Urinary bladder (tissue), 4 donors: ENCODE data around the gene GKN1. TPM values are rescaled to one million over a fixed set of nuclear protein-coding genes. Genes with fewer than 3 reads are reported as not detected.

Experiments
- DNase-seq: peaks from one replicate; pipeline ENCODE4 v3.0.0-alpha.2; 2015; ENCODE audit errors: extremely low spot score
- H3K27ac ChIP-seq: one replicate; pipeline ENCODE4 v1.5.1; 2013; ENCODE audit warnings: low read depth, mild to moderate bottlenecking, moderate library complexity
- H3K36me3 ChIP-seq: one replicate; pipeline ENCODE4 v1.6.1; 2013; ENCODE audit warnings: mild to moderate bottlenecking, moderate library complexity; ENCODE audit not compliant: insufficient read depth
- H3K4me1 ChIP-seq: one replicate; pipeline ENCODE4 v1.6.1; 2013; ENCODE audit warnings: mild to moderate bottlenecking, moderate library complexity; ENCODE audit not compliant: insufficient read depth
- H3K4me3 ChIP-seq: one replicate; pipeline ENCODE4 v1.5.1; 2013; ENCODE audit warnings: low read depth, low read length
- WGBS: extraction: QIAGEN DNeasy Blood & Tissue Kit; methylation state at CpG from one replicate; pipeline ENCODE4 v1.1.7; 2013; 5-methylcytosine and 5-hydroxymethylcytosine counted together
- polyA plus RNA-seq: library from polyadenylated mRNA; stranded (reverse); fragments of 200-250 nt; gene quantifications from one replicate; pipeline ENCODE4 v1.2.3, GENCODE V29; 2013
- total RNA-seq: library from RNA; depleted of rRNA; stranded (reverse); fragments of >200 nt; gene quantifications from one replicate; pipeline ENCODE4 v1.2.3, GENCODE V29; 2014
- donor health status: healthy with polysubstance abuse.
- donor health status: healthy.

Gene GKN1
- total and polyA plus RNA-seq, 2 donors: 0.47 TPM; not detected in 1

GRCh38 chr2:68971591-68972231 lies 2.7 kb upstream of the GKN1 start:
- no peaks in the 10 kb centered on the region for H3K36me3 ChIP-seq
- 49% methylated on average over 5 of the region's 5 CpGs for WGBS
- no peak overlapping the region for H3K27ac ChIP-seq
- no peak for DNase-seq
- no peak overlapping the region for H3K4me3 ChIP-seq
- no peaks in the 10 kb centered on the region for H3K4me1 ChIP-seq

DNA sequence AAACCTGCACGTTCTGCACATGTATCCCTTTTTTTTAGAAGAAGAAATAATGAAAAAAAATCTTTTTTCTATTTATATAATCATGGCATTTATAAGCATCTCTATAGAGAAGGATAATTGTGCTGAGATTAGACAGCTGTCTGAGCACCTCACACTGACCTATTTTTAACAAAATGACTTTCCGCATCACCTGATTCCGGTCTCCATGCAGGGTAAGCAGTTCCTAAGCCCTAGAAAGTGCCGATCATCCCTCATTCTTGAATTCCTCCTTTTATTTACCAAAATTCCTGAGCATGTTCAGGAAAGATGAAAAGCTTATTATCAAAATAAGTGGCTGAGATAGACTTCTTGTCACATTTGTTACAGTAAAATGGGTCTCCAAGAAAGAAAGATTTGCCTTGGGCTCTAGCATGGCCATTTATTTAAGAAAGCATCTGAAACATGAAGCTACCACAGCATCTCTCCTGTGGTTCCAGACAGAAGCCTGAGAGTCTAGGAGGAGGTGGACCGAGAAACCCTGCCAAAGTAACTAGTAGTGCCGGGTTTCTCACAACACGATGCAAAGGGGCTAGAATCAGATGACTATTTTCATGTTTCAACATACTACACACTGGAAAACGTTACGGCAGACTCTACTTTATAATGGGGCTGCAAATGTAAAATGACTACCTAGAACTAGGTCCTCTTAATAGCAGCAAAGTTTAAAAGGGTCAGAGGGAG lies 670 bp downstream of the GKN1 start:
- Histone ChIP-seq H3K36me3 (no peaks in the 10 kb centered on the region), H3K4me1 (no peaks in the 10 kb centered on the region), H3K4me3 (no peak overlapping the region), H3K27ac (no peak overlapping the region)
- no peak for DNase-seq
- WGBS: 63% methylated on average over 9 of the region's 9 CpGs

GRCh38 chr2:68975844-68976243 lies 1.4 kb downstream of the GKN1 start:
- Histone ChIP-seq H3K36me3 (no peaks in the 10 kb centered on the region), H3K4me1 (no peaks in the 10 kb centered on the region), H3K27ac (no peak overlapping the region), H3K4me3 (no peak overlapping the region)
- DNase-seq: no peak
- over 99% methylated on average over 2 of the region's 2 CpGs for WGBS

GRCh38 chr2:68977453-68977852 lies 3.0 kb downstream of the GKN1 start:
- no peaks in the 10 kb centered on the region for H3K4me1 ChIP-seq
- no peak for DNase-seq
- WGBS: 80% methylated on average over 4 of the region's 4 CpGs
- no peaks in the 10 kb centered on the region for H3K36me3 ChIP-seq
- H3K4me3 ChIP-seq: no peak overlapping the region
- no peak overlapping the region for H3K27ac ChIP-seq

DNA sequence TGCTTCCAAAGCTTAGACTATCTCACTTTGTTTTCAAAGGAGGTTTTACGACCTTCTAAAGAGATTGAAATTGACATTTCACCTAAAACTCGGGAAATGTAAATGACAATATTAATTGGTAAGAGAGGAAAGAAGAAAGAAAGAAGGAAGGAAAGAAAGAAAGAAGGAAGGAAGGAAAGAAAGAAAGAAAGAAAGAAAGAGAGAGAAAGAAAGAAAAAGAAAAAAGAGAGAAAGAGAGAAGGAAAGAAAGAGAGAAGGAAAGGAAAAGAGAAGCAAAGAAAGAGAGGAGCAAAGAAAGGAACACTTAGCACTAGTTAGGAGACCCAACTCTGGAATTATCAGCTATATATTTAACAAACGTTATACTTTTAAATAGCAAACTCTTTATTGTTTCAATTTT lies 3.7 kb downstream of the GKN1 start:
- H3K4me3 ChIP-seq: no peak overlapping the region
- H3K27ac ChIP-seq: no peak overlapping the region
- no peaks in the 10 kb centered on the region for H3K36me3 ChIP-seq
- no peak for DNase-seq
- WGBS: 67% methylated on average over 3 of the region's 3 CpGs
- no peaks in the 10 kb centered on the region for H3K4me1 ChIP-seq

GRCh38 chr2:68980956-68981355 lies 6.5 kb downstream of the GKN1 start:
- Histone ChIP-seq H3K4me1 (no peaks in the 10 kb centered on the region), H3K4me3 (no peak overlapping the region), H3K27ac (no peak overlapping the region), H3K36me3 (no peaks in the 10 kb centered on the region)
- no peak for DNase-seq
- WGBS: 75% methylated on average over 1 of the region's 1 CpG

DNA sequence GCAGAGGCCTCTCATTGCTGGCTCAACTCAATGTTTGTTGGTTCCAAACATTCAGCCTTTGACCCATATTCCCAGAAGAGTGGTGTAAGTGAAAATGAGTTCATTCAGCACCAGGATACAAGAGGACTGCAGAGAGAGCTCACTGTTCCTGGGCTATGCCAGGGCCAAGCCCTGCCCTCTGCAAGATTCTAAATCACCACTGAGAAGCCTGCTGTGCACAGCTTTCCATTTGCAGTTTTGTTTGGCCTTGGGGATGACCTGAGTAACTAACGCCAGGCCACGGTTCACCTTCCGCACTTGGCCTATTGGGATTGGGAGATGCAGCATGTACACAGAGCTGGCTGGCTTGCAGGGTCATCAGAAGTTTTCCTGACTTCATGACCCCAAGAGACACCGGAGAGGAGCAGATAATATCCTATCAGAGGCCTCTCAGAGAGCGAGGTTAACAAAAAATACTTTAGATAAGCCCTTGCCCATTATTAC lies 12.6 kb downstream of the GKN1 start:
- no peaks in the 10 kb centered on the region for H3K4me1 ChIP-seq
- no peaks in the 10 kb centered on the region for H3K36me3 ChIP-seq
- WGBS: 76% methylated on average over 5 of the region's 5 CpGs
- H3K27ac ChIP-seq: no peak overlapping the region
- no peak overlapping the region for H3K4me3 ChIP-seq
- no peak for DNase-seq

- 64% methylated on average over 5 of the region's 5 CpGs for WGBS
- Histone ChIP-seq H3K4me3 (no peak overlapping the region), H3K36me3 (no peaks in the 10 kb centered on the region), H3K4me1 (no peaks in the 10 kb centered on the region), H3K27ac (no peak overlapping the region)
- DNase-seq: no peak
Observed at GRCh38 chr2:68989035-68989434, 14.6 kb downstream of the GKN1 start.

DNA sequence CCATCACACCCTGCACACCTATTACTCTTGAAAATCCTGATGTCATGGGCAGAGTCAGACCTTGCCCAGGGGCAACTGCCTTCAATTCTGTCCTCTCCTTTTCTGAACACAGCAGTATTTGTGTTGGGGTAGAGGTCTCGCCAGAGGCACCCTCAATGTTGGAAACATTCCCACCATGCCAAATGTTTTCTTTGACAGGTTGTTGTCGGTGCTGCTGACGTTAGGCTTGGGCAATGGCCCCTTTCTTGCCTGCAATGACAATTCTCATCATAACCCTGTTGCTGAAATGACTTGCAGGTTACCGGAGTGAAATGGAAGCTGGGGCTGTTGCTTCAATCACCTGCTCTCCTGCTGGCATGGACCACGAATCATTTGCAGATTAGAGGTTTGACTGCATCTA lies 17.9 kb downstream of the GKN1 start:
- H3K4me3 ChIP-seq: no peak overlapping the region

DNA sequence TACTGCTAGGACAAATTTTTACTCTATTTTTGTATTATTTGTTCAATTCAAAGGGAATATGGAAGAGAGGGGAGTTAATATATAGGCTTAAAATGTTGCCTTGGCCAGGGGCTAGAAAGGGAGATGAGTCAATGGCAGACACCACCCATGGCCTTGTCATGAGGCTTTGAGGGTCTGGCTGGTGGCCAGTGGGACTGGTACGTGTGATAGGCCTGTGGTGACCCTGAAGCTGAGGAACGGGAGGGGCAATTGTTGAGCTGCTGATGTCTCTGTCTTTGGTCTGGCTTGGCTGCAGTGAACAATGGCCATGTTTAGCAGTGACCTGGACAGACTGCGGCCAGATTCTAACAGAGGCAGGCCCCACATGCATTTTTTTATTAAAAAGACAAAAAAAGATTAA lies 18.5 kb downstream of the GKN1 start:
- no peak overlapping the region for H3K27ac ChIP-seq
- H3K36me3 ChIP-seq: no peaks in the 10 kb centered on the region
- 91% methylated on average over 3 of the region's 3 CpGs for WGBS
- DNase-seq: no peak
- no peak overlapping the region for H3K4me3 ChIP-seq
- no peaks in the 10 kb centered on the region for H3K4me1 ChIP-seq

More for the DNA sequence above, 17.9 kb downstream of the GKN1 start:
- 84% methylated on average over 5 of the region's 5 CpGs for WGBS
- H3K4me1 ChIP-seq: no peaks in the 10 kb centered on the region
- no peak overlapping the region for H3K27ac ChIP-seq
- no peaks in the 10 kb centered on the region for H3K36me3 ChIP-seq
- DNase-seq: no peak

DNA sequence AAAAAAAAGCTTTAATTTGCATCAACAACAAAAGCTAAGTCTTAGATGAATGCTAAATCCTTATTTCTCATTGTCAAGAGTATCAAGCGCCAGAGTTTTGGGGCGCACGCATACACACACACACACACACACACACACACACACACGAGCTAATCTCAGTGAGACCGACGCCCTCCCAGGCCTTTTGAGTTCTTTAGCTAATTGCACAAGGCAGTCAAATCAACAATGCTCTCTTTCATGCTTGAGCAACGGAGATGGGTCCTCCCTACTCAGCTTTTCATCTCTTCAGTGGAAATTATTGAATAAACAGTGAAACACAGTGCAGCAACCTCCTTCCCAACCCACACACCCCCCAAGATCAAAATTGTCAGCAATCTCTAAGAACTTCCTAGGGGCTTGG lies 19.2 kb downstream of the GKN1 start:
- no peak for DNase-seq
- Histone ChIP-seq H3K27ac (no peak overlapping the region), H3K36me3 (no peaks in the 10 kb centered on the region), H3K4me1 (no peaks in the 10 kb centered on the region), H3K4me3 (no peak overlapping the region)
- WGBS: 86% methylated on average over 7 of the region's 7 CpGs

DNA sequence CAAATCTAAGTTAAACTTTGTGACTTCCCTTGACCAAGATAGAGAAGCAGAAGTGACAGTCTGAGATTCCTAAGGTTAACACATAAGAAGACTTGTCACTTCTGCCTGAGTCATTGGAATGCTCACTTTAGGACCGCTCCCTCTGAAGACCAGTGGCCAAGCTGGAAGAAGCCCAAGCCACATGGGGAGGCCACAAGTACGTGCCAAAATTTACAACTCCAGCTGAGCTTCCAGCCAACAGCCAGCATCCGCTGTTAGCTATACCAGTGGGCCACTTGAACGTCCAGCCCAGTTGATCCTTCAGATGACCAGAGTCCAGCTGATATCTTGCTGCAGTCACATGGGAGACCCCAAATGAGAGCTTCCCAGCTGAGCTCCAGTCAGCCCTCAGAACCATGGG lies 20.4 kb downstream of the GKN1 start:
- no peak for DNase-seq
- Histone ChIP-seq H3K4me1 (no peaks in the 10 kb centered on the region), H3K4me3 (no peak overlapping the region), H3K27ac (no peak overlapping the region), H3K36me3 (no peaks in the 10 kb centered on the region)
- WGBS: 68% methylated on average over 4 of the region's 4 CpGs

GRCh38 chr2:68995916-68996315 lies 21.5 kb downstream of the GKN1 start:
- 41% methylated on average over 3 of the region's 3 CpGs for WGBS

GRCh38 chr2:68997401-68997800 lies 23.0 kb downstream of the GKN1 start:
- no peak overlapping the region for H3K27ac ChIP-seq
- no peaks in the 10 kb centered on the region for H3K36me3 ChIP-seq
- H3K4me3 ChIP-seq: no peak overlapping the region
- DNase-seq: no peak
- no peaks in the 10 kb centered on the region for H3K4me1 ChIP-seq

More at GRCh38 chr2:68995916-68996315, 21.5 kb downstream of the GKN1 start:
- H3K4me3 ChIP-seq: no peak overlapping the region
- no peaks in the 10 kb centered on the region for H3K36me3 ChIP-seq
- no peaks in the 10 kb centered on the region for H3K4me1 ChIP-seq
- no peak for DNase-seq
- H3K27ac ChIP-seq: no peak overlapping the region
